Liver (tissue), 3 donors: ENCODE results near the gene PRRX1.

Experiments used
- GABPA ChIP-seq, 2 donors: IDR thresholded peaks in 1 of 2; conservative IDR thresholded peaks in 1 of 2; 2 replicates each; pipeline ENCODE4 v1.6.1; 2016; ENCODE audit warnings: antibody characterized with exemption in 2 of 2, mild to moderate bottlenecking in 1 of 2, moderate library complexity in 1 of 2
- MAX ChIP-seq: IDR thresholded peaks from 2 replicates; pipeline ENCODE4 v1.6.1; 2016; ENCODE audit warnings: antibody characterized with exemption
- RAD21 ChIP-seq, 2 donors: IDR thresholded peaks; 2 replicates each; pipeline ENCODE4 v1.6.1; 2016; ENCODE audit warnings: antibody characterized with exemption in 2 of 2, mild to moderate bottlenecking in 2 of 2
- RXRA ChIP-seq, 2 donors: IDR thresholded peaks; 2 replicates each; pipeline ENCODE4 v1.6.1; 2017 to 2018; ENCODE audit warnings: antibody characterized with exemption in 2 of 2, mild to moderate bottlenecking in 1 of 2
- TAF1 ChIP-seq: conservative IDR thresholded peaks from 2 replicates; pipeline ENCODE4 v1.6.1; 2016; ENCODE audit warnings: antibody characterized with exemption, mild to moderate bottlenecking
- TF ChIP-seq, protein P1 (sequence below): fragments of 150-350 bp; IDR thresholded peaks from 2 replicates; pipeline ENCODE4 v1.5.1; 2017; ENCODE audit warnings: improper control_type of control experiment, low read depth, low read length; ENCODE audit not compliant: missing input control
- TF ChIP-seq, protein P2 (sequence below): IDR thresholded peaks from 2 replicates; pipeline ENCODE4 v1.6.1; 2016; ENCODE audit warnings: antibody characterized with exemption, mild to moderate bottlenecking
- donor health status: healthy.
- donor health status: healthy.

- TF ChIP-seq, protein P1, sequence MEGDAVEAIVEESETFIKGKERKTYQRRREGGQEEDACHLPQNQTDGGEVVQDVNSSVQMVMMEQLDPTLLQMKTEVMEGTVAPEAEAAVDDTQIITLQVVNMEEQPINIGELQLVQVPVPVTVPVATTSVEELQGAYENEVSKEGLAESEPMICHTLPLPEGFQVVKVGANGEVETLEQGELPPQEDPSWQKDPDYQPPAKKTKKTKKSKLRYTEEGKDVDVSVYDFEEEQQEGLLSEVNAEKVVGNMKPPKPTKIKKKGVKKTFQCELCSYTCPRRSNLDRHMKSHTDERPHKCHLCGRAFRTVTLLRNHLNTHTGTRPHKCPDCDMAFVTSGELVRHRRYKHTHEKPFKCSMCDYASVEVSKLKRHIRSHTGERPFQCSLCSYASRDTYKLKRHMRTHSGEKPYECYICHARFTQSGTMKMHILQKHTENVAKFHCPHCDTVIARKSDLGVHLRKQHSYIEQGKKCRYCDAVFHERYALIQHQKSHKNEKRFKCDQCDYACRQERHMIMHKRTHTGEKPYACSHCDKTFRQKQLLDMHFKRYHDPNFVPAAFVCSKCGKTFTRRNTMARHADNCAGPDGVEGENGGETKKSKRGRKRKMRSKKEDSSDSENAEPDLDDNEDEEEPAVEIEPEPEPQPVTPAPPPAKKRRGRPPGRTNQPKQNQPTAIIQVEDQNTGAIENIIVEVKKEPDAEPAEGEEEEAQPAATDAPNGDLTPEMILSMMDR = no peak
- TF ChIP-seq GABPA (IDR thresholded peaks at IDR 0.05 in 1 of 2, conservative IDR thresholded peaks at IDR 0.05 in 1 of 2) (no peak), RXRA (IDR thresholded peaks at IDR 0.05) (no peak), RAD21 (IDR thresholded peaks at IDR 0.05) (no peak), MAX (no peak), TAF1 (no peak)
- TF ChIP-seq, protein P2, sequence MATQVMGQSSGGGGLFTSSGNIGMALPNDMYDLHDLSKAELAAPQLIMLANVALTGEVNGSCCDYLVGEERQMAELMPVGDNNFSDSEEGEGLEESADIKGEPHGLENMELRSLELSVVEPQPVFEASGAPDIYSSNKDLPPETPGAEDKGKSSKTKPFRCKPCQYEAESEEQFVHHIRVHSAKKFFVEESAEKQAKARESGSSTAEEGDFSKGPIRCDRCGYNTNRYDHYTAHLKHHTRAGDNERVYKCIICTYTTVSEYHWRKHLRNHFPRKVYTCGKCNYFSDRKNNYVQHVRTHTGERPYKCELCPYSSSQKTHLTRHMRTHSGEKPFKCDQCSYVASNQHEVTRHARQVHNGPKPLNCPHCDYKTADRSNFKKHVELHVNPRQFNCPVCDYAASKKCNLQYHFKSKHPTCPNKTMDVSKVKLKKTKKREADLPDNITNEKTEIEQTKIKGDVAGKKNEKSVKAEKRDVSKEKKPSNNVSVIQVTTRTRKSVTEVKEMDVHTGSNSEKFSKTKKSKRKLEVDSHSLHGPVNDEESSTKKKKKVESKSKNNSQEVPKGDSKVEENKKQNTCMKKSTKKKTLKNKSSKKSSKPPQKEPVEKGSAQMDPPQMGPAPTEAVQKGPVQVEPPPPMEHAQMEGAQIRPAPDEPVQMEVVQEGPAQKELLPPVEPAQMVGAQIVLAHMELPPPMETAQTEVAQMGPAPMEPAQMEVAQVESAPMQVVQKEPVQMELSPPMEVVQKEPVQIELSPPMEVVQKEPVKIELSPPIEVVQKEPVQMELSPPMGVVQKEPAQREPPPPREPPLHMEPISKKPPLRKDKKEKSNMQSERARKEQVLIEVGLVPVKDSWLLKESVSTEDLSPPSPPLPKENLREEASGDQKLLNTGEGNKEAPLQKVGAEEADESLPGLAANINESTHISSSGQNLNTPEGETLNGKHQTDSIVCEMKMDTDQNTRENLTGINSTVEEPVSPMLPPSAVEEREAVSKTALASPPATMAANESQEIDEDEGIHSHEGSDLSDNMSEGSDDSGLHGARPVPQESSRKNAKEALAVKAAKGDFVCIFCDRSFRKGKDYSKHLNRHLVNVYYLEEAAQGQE = no peak
These were observed 11.1 kb downstream of the PRRX1 start for GRCh38 chr1:170674986-170675385.
